Activated CD4-positive, alpha-beta T cell treated with anti-CD3 and anti-CD28 coated beads for 36 hours (primary cell): ENCODE data around the gene THADA. TPM values are rescaled to one million over a fixed set of nuclear protein-coding genes. Genes with fewer than 3 reads are reported as not detected.

Source experiments
- ATAC-seq: fragments of 200-7000 bp; cut with Tn5 transposase; one replicate; pipeline ENCODE4 v1.10.0; 2021; ENCODE audit warnings: mild to moderate bottlenecking, moderate library complexity
- CTCF ChIA-PET: fragments of 350-600 bp; sonication (Branson Sonifier 250); formaldehyde crosslinking; loops from one replicate; lab custom pipeline; 2021; ENCODE audit warnings: antibody characterized with exemption; lab: Charles Lee
- POLR2A ChIA-PET: fragments of 350-600 bp; sonication (Branson Sonifier 250); formaldehyde crosslinking; loops from one replicate; lab custom pipeline; 2021; ENCODE audit warnings: antibody characterized with exemption, inconsistent platforms; lab: Charles Lee
- DNase-seq: peaks from one replicate; pipeline ENCODE4 v3.0.0-alpha.2; 2020
- H3K27ac Mint-ChIP-seq: one replicate; pipeline ENCODE4 v1.8.0; 2021; ENCODE audit warnings: mixed read lengths
- H3K27me3 Mint-ChIP-seq: one replicate; pipeline ENCODE4 v1.8.0; 2021; ENCODE audit warnings: mixed read lengths
- H3K36me3 Mint-ChIP-seq: one replicate; pipeline ENCODE4 v1.8.0; 2021; ENCODE audit warnings: low read depth, mixed read lengths
- H3K4me1 Mint-ChIP-seq: one replicate; pipeline ENCODE4 v1.8.0; 2021; ENCODE audit warnings: mixed read lengths
- H3K4me3 Mint-ChIP-seq: one replicate; pipeline ENCODE4 v1.8.0; 2021; ENCODE audit warnings: mild to moderate bottlenecking, moderate library complexity, mixed read lengths
- H3K9me3 Mint-ChIP-seq: one replicate; pipeline ENCODE4 v1.8.0; 2021; ENCODE audit warnings: low read depth, mixed read lengths
- intact Hi-C, 2 experiments: fragments of 100-400 bp; cut with DNase I in 1 of 2; cut with micrococcal nuclease in 1 of 2; formaldehyde crosslinking; loops; one replicate each; pipeline versions ENCODE4 v1.14.2 to v1.15.1; 2022 to 2024; cut with DNase I, micrococcal nuclease
- total RNA-seq, 2 experiments: library from RNA; stranded (reverse); gene quantifications; one replicate each; pipeline ENCODE4 v1.2.3, GENCODE V29; 2021

THADA gene
- total RNA-seq, 2 experiments from 2014 or later, result 32.5 to 36.6 TPM

DNA sequence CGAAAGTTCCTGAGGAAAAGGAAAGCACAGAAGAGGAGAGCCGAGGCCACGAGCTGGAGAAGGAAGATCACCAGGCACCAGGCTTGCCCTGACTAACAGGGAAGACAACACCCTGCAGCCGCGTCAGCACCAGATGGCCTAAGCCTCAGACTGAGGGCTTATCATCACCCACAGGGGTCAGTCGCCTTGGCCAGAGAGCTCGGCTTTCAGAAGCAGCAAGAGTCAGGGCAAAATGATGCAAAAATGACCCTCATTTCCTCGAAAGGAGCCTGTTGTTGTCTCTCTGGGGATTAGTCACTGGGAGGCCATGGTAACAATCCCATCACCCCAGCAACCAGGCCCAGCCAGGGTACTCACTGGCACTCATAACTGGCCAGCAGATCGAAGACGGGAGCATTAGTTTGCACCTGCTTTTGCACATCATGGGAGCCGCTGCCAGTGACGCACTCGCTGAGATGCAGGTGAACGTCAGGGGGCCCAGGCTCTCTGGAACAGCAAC lies 326.7 kb downstream of the THADA start:
- Mint-ChIP-seq H3K4me3 (no peak overlapping the region), H3K27ac (no peak overlapping the region), H3K9me3 (no peaks in the 10 kb centered on the region), H3K4me1 (peaks cover 20% of the 10 kb centered on the region), H3K36me3 (peaks cover 9% of the 10 kb centered on the region), H3K27me3 (no peaks in the 10 kb centered on the region)
- DNase-seq, result no peak
- ChIA-PET CTCF (interaction anchor here (0.5 to 1.2 kb wide), 2 partner anchors 216 to 266 kb away, joined by 3 to 4 read pairs; no protein-coding TSS in a partner anchor), POLR2A (no interaction called here)
- no peak for ATAC-seq
- intact Hi-C loops, result no loop called here

DNA sequence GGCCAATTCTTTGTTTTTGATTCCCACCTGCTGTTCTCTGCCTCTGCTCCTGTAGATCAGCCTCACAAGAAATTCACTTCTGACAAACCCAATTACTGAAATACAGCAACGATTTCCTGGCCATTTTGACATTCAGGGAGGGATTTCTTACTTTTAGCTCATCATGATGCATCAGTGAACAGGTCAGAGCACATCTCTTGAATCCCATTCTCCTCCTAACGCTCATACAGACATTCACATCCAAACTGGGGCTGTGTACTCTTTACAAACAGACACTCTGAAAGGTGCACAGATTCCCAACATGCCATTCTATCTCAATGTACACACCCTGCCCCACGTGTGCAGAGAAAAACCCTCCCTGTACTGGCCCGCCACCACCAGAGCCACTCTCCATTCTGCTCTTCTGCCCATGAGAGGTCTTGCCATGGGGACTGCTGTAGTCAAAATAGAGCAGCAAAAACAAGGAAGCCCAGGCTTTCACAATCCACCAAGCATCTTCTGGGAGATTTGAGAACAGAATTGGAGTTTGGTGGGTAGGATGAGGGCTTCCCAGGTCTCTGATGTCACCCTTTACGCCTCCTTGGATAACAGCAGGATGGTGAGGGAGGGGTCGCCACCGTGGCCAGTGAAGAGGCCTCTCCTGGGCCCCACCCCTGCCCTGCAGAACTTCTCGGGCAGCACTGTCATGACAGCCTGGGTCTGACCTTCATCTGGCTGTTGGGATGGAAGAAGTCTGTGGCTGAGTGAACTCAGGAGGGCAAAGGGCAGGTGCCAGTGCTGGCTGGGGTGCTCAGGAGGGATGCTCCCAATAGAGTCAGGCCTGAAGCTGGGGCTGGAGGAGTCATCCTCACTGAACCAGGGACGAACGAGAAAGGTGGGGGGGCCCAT lies 327.5 kb downstream of the THADA start:
- ChIA-PET POLR2A (no interaction called here), CTCF (interaction anchor here (0.5 to 1.1 kb wide), 2 partner anchors 9 to 267 kb away, joined by 3 to 4 read pairs; no protein-coding TSS in a partner anchor)
- Mint-ChIP-seq H3K36me3 (peaks cover 11% of the 10 kb centered on the region), H3K4me1 (peaks cover 14% of the 10 kb centered on the region), H3K27me3 (no peaks in the 10 kb centered on the region), H3K9me3 (no peaks in the 10 kb centered on the region), H3K4me3 (no peak overlapping the region), H3K27ac (no peak overlapping the region)
- DNase-seq, result no peak
- no peak for ATAC-seq
- intact Hi-C loops, result no loop called here

DNA sequence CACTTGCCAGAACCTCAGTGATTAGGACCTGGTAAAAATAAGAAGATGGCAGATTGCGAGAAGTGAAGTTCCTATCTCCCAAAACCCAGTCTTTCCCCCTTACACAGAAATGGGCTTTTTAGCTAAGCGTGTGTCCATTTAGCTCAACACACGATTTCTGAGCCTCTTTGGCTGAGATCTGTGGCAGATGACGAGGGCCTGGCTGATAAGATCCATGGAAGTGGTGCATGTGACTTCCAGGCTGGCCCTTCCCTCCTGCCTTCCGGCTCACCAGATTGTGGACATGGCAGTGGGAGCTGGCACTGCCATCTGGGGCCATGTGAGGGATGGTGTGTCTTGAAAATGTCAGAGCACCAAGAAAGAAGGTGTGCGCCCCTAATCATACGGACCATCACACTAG lies 328.5 kb downstream of the THADA start:
- CTCF ChIA-PET, result interaction anchor here (1.1 kb wide), 1 partner anchor 10 kb away, joined by 3 read pairs; no protein-coding TSS in a partner anchor

GRCh38 chr2:43266711-43267111 lies 329.1 kb downstream of the THADA start:
- H3K4me3 Mint-ChIP-seq, result no peak overlapping the region
- POLR2A ChIA-PET, result no interaction called here

More for the DNA sequence above, 328.5 kb downstream of the THADA start:
- peaks cover 11% of the 10 kb centered on the region for H3K36me3 Mint-ChIP-seq
- H3K9me3 Mint-ChIP-seq, result no peaks in the 10 kb centered on the region
- DNase-seq (no peak), ATAC-seq (no peak)
- POLR2A ChIA-PET, result no interaction called here
- H3K27ac Mint-ChIP-seq, result no peak overlapping the region
- peaks cover 12% of the 10 kb centered on the region for H3K4me1 Mint-ChIP-seq
- H3K27me3 Mint-ChIP-seq, result no peaks in the 10 kb centered on the region
- intact Hi-C loops, result no loop called here
- H3K4me3 Mint-ChIP-seq, result no peak overlapping the region

DNA sequence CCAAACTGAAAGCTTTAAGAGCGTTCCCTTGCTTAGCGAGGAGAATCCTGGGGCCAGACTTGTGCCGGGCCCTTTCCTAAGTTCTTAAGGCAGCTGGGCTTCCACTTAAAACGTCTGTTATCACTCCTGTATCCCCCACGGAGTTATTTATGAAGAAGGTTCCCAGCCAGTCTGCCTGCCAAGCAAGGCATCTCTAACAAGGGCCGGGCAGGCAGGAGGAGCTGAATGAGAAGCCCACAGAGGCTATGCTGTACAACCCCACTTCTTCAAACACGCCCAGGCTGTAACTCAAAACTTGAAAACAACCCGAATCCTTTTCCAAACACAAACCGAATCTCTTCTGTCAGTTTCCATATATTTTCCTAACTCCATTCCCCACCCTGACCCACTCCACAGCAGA lies 330.4 kb downstream of the THADA start:
- DNase-seq, result no peak
- no peak for ATAC-seq
- H3K9me3 Mint-ChIP-seq, result no peaks in the 10 kb centered on the region
- H3K4me1 Mint-ChIP-seq, result peaks cover 10% of the 10 kb centered on the region
- intact Hi-C loops, result no loop called here
- POLR2A ChIA-PET, result interaction anchor here (0.6 kb wide), 1 partner anchor 139 kb away, joined by 3 read pairs; no protein-coding TSS in a partner anchor
- H3K4me3 Mint-ChIP-seq, result no peak overlapping the region
- peaks cover 13% of the 10 kb centered on the region for H3K36me3 Mint-ChIP-seq
- CTCF ChIA-PET, result interaction anchor here (1.3 kb wide), 1 partner anchor 13 kb away, joined by 3 read pairs; no protein-coding TSS in a partner anchor
- H3K27ac Mint-ChIP-seq, result no peak overlapping the region
- H3K27me3 Mint-ChIP-seq, result no peaks in the 10 kb centered on the region

More at GRCh38 chr2:43266711-43267111, 329.1 kb downstream of the THADA start:
- CTCF ChIA-PET, result no interaction called here
- DNase-seq (no peak), ATAC-seq (no peak)
- Mint-ChIP-seq H3K27me3 (no peaks in the 10 kb centered on the region), H3K36me3 (peaks cover 16% of the 10 kb centered on the region), H3K27ac (no peak overlapping the region), H3K4me1 (peaks cover 12% of the 10 kb centered on the region), H3K9me3 (no peaks in the 10 kb centered on the region)
- intact Hi-C loops, result no loop called here

- no peaks in the 10 kb centered on the region for H3K27me3 Mint-ChIP-seq
- H3K9me3 Mint-ChIP-seq, result no peaks in the 10 kb centered on the region
- peaks cover 13% of the 10 kb centered on the region for H3K36me3 Mint-ChIP-seq
- intact Hi-C loops, result no loop called here
- ATAC-seq (no peak), DNase-seq (no peak)
- no peak overlapping the region for H3K4me3 Mint-ChIP-seq
- ChIA-PET CTCF (interaction anchor here (1.3 kb wide), 1 partner anchor 13 kb away, joined by 3 read pairs; no protein-coding TSS in a partner anchor), POLR2A (no interaction called here)
- peaks cover 8% of the 10 kb centered on the region for H3K4me1 Mint-ChIP-seq
- H3K27ac Mint-ChIP-seq, result no peak overlapping the region
Observed at GRCh38 chr2:43265001-43265400, 330.8 kb downstream of the THADA start.

GRCh38 chr2:43262951-43263350 lies 332.9 kb downstream of the THADA start:
- Mint-ChIP-seq H3K4me1 (no peaks in the 10 kb centered on the region), H3K27me3 (no peaks in the 10 kb centered on the region), H3K27ac (no peak overlapping the region), H3K36me3 (peaks cover 9% of the 10 kb centered on the region), H3K9me3 (no peaks in the 10 kb centered on the region), H3K4me3 (no peak overlapping the region)
- ChIA-PET CTCF (no interaction called here), POLR2A (no interaction called here)
- DNase-seq (no peak), ATAC-seq (no peak)
- intact Hi-C loops, result no loop called here

DNA sequence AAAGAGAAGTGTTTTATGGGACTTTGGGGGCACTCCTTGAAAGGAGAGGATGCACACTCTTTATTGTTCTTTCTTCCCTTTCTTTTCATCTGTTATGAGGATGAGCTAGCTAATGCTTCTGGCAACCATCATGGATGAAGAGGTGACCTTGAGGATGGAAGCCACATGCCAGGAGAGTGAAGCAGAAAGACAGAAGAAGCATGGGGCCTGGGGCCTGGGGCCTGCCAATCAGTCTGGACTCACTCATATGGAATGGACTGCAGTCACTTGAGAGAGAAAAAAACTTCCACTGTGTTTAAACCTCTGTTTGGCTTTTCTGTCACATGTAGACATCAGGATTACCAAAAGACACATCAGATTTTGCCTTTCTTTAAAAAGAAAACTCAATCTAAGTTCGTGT lies 333.6 kb downstream of the THADA start:
- no peaks in the 10 kb centered on the region for H3K4me1 Mint-ChIP-seq
- no peaks in the 10 kb centered on the region for H3K27me3 Mint-ChIP-seq
- no peak for DNase-seq
- ATAC-seq, result no peak
- no peaks in the 10 kb centered on the region for H3K9me3 Mint-ChIP-seq
- ChIA-PET CTCF (interaction anchor here (0.6 kb wide), 1 partner anchor 37 kb away, joined by 3 read pairs; no protein-coding TSS in a partner anchor), POLR2A (no interaction called here)
- H3K4me3 Mint-ChIP-seq, result no peak overlapping the region
- H3K36me3 Mint-ChIP-seq, result peaks cover 9% of the 10 kb centered on the region
- H3K27ac Mint-ChIP-seq, result no peak overlapping the region
- intact Hi-C loops, result no loop called here

DNA sequence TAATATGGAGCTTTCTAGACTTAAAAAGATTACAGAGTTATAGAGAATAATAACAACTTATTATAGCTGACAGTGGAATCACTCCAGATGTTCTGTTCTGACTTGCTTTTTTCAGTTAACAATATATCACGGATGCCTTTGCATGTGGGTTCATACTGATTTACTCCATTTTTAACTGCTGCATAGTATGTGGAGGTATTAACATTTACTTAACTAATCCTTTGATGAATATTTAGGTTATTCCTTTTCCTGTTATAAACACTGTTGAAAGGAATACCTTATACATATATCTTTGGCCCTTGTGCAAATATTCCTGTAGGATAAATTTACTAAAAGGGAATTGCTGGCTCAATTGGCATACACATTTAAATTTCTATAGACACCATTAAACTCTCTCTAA lies 336.3 kb downstream of the THADA start:
- CTCF ChIA-PET, result interaction anchor here (0.7 kb wide), 1 partner anchor 552 kb away, joined by 3 read pairs; no protein-coding TSS in a partner anchor
- no peak overlapping the region for H3K4me3 Mint-ChIP-seq
- H3K36me3 Mint-ChIP-seq, result peaks cover 14% of the 10 kb centered on the region
- ATAC-seq, result no peak
- H3K27ac Mint-ChIP-seq, result no peak overlapping the region
- no peaks in the 10 kb centered on the region for H3K9me3 Mint-ChIP-seq
- no peaks in the 10 kb centered on the region for H3K27me3 Mint-ChIP-seq
- intact Hi-C loops, result no loop called here
- POLR2A ChIA-PET, result no interaction called here
- no peaks in the 10 kb centered on the region for H3K4me1 Mint-ChIP-seq
- no peak for DNase-seq

DNA sequence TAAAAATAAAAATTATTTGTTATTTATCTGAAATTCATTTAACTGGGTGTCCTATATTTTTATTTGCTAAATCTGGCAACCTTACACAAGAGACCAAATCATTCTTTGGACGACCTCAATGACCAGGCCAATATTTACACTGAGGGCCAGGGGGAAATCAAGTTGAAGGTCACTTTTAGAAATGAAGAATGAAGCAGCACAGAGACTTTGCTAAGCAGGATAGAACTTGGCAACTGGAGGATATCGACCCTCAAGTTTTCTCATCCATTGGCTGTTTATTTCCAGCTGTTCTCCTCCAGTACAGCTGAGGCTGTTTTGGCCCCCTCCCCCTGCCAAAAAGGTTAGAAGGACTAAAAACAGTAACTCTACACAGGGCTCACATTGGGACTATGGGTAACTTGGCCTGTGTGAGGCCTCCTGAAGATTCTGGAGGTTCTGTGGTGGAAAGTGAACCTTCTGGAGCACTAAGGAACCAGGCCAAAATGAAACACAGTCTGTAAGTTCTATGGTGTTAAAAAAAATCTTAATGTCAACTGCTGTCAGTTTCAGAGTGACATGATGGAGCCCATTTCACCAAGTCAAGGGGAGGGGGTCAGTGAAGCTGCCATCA lies 337.2 kb downstream of the THADA start:
- Mint-ChIP-seq H3K9me3 (no peaks in the 10 kb centered on the region), H3K4me1 (no peaks in the 10 kb centered on the region), H3K27me3 (no peaks in the 10 kb centered on the region), H3K27ac (no peak overlapping the region), H3K4me3 (no peak overlapping the region), H3K36me3 (peaks cover 14% of the 10 kb centered on the region)
- ATAC-seq, result no peak
- intact Hi-C loops, result no loop called here
- POLR2A ChIA-PET, result no interaction called here
- CTCF ChIA-PET, result interaction anchor here (0.5 to 0.7 kb wide), 2 partner anchors 127 to 551 kb away, joined by 3 read pairs; no protein-coding TSS in a partner anchor
- no peak for DNase-seq

GRCh38 chr2:43255296-43255910 lies 340.4 kb downstream of the THADA start:
- Mint-ChIP-seq H3K4me3 (no peak overlapping the region), H3K36me3 (peaks cover 10% of the 10 kb centered on the region), H3K4me1 (no peaks in the 10 kb centered on the region), H3K27ac (no peak overlapping the region), H3K9me3 (no peaks in the 10 kb centered on the region), H3K27me3 (no peaks in the 10 kb centered on the region)
- ChIA-PET CTCF (interaction anchor here (0.6 kb wide), 1 partner anchor 231 kb away, joined by 3 read pairs; no protein-coding TSS in a partner anchor), POLR2A (no interaction called here)
- DNase-seq (no peak), ATAC-seq (no peak)
- intact Hi-C loops, result no loop called here
